GM20431 (cell line): ENCODE data around the gene CLCN7.

Source experiments
- in situ Hi-C: fragments of 300-500 bp; cut with MseI, MboI; formaldehyde crosslinking; loops from one replicate; pipeline ENCODE4 v1.15.0; 2020; ENCODE audit warnings: low sequenced_read_pairs; ENCODE audit not compliant: unreplicated experiment

The CLCN7 gene

GRCh38 chr16:1466968-1467521 lies 7.8 kb downstream of the CLCN7 start:
- in situ Hi-C loops = no loop called here

DNA sequence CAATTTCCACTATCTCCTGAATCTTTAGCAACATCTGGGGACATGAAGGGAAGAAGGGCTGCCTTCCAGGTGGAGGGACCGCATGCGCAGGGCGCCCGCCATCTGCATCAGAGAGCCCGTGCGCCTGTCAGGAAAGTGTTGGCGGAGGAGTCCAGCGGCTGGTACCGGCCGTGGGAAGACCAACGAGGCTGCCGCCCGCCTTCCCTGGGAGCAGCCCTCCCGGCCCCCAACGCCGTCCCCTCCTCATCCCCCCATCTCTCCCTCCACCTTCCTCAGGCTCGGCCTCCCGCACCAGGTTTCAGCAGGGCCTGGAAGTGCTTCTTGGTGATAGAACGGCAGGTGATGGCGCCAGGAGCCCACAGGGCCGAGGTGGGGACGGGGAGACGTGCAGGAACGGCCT lies 8.8 kb downstream of the CLCN7 start:
- in situ Hi-C loops = no loop called here

- in situ Hi-C loops = no loop called here
Observed at GRCh38 chr16:1465567-1465915, 9.3 kb downstream of the CLCN7 start.

- in situ Hi-C loops = no loop called here
Observed at GRCh38 chr16:1464894-1465566, 9.8 kb downstream of the CLCN7 start.

GRCh38 chr16:1464196-1464893 lies 10.5 kb downstream of the CLCN7 start:
- in situ Hi-C loops = no loop called here

GRCh38 chr16:1461146-1461545 lies 13.7 kb downstream of the CLCN7 start:
- in situ Hi-C loops = no loop called here

DNA sequence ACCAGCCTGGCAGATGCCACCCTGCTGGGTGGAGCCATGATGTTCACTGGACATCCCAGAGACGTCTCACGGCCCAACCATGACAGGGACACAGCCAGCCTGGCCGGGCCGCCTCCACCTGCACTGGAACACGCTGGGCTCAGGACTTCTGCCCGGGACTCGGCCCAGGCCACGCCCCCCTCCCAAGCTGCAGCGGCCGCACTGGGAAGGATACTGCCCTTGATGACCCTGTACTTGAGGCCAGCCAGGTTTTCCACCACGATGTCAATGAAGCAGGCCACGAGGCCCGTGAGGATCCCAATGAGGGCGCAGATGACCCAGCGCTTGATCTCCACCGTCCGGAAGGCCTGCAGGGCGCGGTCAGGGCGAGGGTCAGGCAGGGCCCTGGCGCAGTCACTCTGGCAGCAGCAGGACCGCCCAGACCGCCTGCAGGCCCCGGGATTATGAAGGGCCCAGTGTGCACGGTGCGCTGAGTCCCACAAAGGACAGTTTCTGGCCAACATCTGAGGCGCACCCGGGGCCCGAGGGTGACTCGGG lies 14.2 kb downstream of the CLCN7 start:
- in situ Hi-C loops = no loop called here

- in situ Hi-C loops = no loop called here
Observed at GRCh38 chr16:1459967-1460366, 14.9 kb downstream of the CLCN7 start.

- in situ Hi-C loops = no loop called here
Observed at GRCh38 chr16:1458977-1459341, 15.9 kb downstream of the CLCN7 start.

- in situ Hi-C loops = no loop called here
Observed at GRCh38 chr16:1458336-1458976, 16.4 kb downstream of the CLCN7 start.

DNA sequence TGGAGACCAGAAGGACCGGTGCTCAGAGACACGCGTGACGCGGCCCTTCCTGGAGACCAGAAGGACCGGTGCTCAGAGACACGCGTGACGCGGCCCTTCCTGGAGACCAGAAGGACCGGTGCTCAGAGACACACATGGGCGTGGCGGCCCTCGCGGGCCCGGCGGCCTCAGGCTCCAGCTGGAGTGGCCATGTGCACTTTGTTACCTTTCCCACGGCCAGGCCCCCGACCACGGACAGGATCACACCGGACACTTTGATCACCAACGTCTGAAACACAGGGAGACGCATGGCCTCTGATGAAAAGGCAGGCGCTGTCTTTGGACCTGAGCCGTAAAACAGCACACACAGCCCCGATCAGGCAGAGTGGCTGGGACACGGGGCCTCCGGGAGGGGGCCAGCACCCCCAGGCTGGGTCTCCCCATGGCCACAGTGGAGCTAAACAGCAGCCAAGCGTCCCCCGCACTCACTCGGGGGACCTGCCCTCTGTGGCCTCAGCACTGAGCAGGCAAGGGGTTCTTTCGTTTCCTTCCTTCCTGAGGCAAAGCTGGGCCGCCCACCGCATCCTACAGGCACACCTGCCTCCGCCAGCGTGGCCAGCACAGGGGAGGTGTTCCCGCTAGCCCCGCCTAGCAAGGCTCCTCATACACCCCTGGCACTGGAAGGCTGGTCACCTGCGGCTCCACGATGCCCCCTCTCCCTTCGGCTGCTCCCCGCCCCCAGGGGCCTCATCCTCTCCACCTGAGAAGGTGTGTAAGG lies 17.2 kb downstream of the CLCN7 start:
- in situ Hi-C loops = no loop called here

GRCh38 chr16:1456951-1457350 lies 17.9 kb downstream of the CLCN7 start:
- in situ Hi-C loops = no loop called here

DNA sequence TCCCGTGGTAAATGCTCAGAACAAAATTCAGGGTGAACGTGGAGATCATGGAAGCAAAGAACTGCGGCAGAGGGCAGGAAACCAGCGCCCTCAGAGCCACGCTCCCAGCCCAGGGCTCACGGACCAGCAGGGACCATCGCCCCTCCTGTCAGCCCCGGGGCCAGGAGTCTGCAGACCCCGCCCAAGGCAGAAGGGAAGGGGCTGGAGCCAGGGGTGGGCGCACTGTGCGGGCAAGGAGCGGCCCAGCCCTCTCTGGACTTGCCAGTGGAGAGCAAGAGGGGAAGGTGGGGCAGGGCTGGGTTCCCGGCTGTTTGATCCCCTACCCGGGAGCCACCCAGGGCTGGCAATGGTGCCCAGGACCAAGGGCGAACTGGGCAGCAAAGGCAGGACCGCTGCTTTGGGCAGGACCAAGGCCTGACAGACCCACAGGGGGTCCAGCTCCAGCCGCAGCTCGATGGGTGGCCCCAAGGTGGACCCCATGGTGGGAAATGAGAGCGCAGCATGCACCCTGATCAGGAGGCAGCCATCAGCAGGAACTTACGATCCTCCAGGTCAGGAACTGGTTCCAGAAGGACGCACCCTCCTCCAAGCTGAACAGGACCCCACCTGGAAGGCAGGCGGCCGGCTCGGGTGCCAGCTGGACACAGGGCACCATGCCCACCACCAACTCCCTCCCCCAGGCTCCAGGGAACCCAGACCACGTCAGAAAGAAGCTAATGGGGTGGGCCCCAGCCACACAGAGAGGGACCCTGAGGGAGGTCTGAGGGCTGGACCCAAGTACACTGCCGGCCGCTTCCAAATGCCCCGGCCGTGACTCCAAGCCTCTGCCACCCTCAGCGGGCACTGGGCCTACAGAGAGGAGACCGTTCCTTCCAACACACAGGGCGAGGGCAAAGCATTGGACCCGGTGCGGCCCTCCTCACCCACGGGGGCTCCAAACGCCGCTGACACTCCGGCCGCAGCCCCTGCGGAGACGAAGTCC lies 19.3 kb downstream of the CLCN7 start:
- in situ Hi-C loops = no loop called here

- in situ Hi-C loops = no loop called here
Observed at GRCh38 chr16:1454561-1454960, 20.3 kb downstream of the CLCN7 start.

DNA sequence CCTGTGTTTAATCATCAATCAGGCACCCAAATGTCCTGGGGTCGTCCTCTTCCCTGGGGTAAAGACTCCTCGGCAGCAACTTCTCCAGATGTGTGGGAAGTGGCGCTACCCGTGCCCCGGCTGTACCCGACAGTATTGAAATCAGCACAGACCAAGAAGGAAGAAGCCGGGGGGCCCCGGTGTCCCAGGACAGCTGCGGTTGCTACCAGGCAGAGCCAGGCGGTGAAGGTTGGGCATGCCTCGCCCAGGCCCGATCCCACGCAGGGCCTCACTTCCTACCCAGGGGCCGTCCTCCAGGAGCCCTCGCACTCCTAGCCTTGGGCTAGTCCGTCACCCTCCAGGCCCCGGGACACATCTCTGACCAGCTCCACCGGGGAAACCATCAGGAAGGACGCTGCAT lies 21.5 kb downstream of the CLCN7 start:
- in situ Hi-C loops = no loop called here

GRCh38 chr16:1452530-1452929 lies 22.3 kb downstream of the CLCN7 start:
- in situ Hi-C loops = no loop called here

DNA sequence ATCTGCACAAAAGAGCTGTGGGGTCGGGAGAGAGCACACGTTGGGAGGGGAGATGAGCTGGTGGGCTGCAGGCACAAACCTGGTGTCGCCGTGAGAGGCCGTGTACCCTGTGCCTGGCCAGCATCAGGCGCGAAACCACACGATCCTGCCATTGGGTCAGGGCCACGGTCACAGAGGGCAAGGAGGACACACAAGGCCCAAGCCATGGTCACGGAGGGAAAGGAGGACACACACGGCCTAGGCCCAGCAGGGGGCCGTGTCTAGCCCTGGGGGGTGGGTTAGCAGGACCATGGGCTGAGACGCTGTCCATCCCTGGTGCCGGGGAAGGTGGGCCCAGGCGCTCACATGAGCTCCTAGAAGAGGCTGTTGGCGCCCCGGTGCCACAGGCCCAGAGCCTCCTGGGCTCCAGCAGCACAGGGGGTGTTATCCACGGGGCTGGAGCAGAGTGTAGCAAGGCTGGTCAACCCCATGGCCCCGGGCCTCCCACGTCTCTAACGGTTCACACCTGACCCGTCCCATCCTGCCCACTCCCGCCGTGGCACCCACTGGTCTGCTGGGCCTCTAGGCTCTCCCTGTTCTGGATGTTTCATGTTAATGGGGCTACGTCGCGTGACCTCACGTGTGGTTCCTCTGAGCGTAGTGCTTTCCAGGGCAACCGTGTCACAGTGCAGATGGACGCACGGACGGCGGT lies 23.0 kb downstream of the CLCN7 start:
- in situ Hi-C loops = no loop called here

DNA sequence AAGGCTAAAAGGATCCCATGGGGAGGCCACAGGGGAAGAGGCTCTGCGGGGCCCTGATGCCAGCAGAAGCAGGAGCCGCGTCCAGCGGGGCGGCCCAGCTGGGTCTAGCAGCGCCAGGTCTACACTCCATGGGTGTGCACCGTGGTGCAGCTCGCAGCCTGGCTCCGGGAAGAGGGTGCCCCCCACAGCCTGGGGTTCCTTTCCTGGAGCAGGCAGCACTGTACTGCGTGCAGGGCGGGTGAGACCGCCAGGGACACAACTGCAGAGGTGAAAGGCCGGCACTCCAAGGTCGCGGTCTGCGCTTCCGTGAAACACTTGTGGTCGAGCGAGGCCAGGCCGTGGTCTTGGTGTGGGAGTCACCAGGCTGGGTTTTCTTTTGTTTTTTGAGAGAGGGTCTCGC lies 24.0 kb downstream of the CLCN7 start:
- in situ Hi-C loops = no loop called here

DNA sequence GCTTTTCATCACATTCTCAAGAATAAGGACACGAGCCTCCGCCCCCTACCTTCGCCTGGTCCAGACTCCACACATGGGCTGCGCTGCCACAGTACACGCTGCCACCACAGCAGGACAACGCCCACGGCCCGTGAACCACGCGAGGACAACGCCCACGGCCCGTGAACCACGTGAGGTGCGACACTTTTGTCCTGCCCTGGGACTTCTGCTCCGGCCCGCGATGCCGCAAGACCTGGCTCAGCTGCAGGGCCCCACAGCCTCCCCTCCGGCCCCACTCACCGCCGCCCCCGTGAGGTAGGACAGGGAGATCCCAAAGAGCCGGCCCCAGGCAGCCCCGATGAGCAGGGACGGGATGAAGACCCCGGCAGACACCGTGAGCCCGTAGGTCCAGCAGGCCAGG lies 24.6 kb downstream of the CLCN7 start:
- in situ Hi-C loops = no loop called here
